Measurements from ENCODE around the gene PDIA2.

DNA sequence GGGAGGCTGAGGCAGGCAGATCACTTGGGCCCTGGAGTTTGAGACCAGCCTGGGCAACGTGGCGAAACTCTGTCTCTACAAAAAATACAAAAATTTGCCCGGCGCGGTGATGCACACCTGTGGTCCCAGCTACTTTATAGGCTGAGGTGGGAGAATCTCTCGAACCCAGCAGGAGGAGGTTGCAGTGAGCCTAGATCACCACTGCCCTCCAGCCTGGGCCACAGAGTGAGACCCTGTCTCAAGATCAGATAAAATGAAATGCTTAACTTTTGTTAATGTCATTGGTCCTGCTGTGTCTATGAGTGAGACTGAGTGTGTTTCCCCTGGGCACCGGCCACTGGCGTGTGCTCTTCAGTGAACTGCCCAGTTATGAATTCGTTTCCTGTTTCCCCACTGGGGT lies 37.9 kb upstream of the PDIA2 start:
- TF ChIP-seq MYC (IDR thresholded peaks at IDR 0.05; ENCODE audit: insufficient read depth, insufficient read length, insufficient replicate concordance, low read length, severe bottlenecking) (no peak), TAF1 (IDR thresholded peaks at IDR 0.05; ENCODE audit: borderline replicate concordance, low read depth, low read length) (no peak), JUND (IDR thresholded peaks at IDR 0.05; ENCODE audit: low read depth, low read length) (no peak), EZH2 (IDR thresholded peaks at IDR 0.05; ENCODE audit: borderline replicate concordance, control insufficient read depth, low read depth, low read length) (no peak), EGR1 (IDR thresholded peaks at IDR 0.05; ENCODE audit: borderline replicate concordance in 1 of 2, low read depth in 2 of 2, low read length in 2 of 2) (no peak), CREB1 (IDR thresholded peaks at IDR 0.05; ENCODE audit: low read depth) (no peak), SIN3A (IDR thresholded peaks at IDR 0.05; ENCODE audit: low read depth, low read length) (no peak), CBX3 (IDR thresholded peaks at IDR 0.05; ENCODE audit: borderline replicate concordance, low read depth) (no peak), FOS (IDR thresholded peaks at IDR 0.05; ENCODE audit: borderline replicate concordance, extremely low read depth, insufficient read length) (no peak), POLR2A (IDR thresholded peaks at IDR 0.05; ENCODE audit: low read depth, low read length) (no peak)
- TF ChIP-seq, protein P1, sequence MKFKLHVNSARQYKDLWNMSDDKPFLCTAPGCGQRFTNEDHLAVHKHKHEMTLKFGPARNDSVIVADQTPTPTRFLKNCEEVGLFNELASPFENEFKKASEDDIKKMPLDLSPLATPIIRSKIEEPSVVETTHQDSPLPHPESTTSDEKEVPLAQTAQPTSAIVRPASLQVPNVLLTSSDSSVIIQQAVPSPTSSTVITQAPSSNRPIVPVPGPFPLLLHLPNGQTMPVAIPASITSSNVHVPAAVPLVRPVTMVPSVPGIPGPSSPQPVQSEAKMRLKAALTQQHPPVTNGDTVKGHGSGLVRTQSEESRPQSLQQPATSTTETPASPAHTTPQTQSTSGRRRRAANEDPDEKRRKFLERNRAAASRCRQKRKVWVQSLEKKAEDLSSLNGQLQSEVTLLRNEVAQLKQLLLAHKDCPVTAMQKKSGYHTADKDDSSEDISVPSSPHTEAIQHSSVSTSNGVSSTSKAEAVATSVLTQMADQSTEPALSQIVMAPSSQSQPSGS (IDR thresholded peaks at IDR 0.05; ENCODE audit: low read length), result no peak
- TF ChIP-seq, protein P2, sequence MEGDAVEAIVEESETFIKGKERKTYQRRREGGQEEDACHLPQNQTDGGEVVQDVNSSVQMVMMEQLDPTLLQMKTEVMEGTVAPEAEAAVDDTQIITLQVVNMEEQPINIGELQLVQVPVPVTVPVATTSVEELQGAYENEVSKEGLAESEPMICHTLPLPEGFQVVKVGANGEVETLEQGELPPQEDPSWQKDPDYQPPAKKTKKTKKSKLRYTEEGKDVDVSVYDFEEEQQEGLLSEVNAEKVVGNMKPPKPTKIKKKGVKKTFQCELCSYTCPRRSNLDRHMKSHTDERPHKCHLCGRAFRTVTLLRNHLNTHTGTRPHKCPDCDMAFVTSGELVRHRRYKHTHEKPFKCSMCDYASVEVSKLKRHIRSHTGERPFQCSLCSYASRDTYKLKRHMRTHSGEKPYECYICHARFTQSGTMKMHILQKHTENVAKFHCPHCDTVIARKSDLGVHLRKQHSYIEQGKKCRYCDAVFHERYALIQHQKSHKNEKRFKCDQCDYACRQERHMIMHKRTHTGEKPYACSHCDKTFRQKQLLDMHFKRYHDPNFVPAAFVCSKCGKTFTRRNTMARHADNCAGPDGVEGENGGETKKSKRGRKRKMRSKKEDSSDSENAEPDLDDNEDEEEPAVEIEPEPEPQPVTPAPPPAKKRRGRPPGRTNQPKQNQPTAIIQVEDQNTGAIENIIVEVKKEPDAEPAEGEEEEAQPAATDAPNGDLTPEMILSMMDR (IDR thresholded peaks at IDR 0.05 in 2 of 3, conservative IDR thresholded peaks at IDR 0.05 in 1 of 3; ENCODE audit: control insufficient read depth in 2 of 3, extremely low read depth in 1 of 3, insufficient read depth in 1 of 3, low read depth in 3 of 3, low read length in 3 of 3), result no peak
- TF ChIP-seq, protein P3, sequence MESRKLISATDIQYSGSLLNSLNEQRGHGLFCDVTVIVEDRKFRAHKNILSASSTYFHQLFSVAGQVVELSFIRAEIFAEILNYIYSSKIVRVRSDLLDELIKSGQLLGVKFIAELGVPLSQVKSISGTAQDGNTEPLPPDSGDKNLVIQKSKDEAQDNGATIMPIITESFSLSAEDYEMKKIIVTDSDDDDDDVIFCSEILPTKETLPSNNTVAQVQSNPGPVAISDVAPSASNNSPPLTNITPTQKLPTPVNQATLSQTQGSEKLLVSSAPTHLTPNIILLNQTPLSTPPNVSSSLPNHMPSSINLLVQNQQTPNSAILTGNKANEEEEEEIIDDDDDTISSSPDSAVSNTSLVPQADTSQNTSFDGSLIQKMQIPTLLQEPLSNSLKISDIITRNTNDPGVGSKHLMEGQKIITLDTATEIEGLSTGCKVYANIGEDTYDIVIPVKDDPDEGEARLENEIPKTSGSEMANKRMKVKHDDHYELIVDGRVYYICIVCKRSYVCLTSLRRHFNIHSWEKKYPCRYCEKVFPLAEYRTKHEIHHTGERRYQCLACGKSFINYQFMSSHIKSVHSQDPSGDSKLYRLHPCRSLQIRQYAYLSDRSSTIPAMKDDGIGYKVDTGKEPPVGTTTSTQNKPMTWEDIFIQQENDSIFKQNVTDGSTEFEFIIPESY (IDR thresholded peaks at IDR 0.05), result no peak
